Panc1 (cell line): ENCODE data around the gene IL12RB2. TPM values are rescaled to one million over a fixed set of nuclear protein-coding genes. Genes with fewer than 3 reads are reported as not detected.

ENCODE experiments used
- ATAC-seq: fragments of 200-7000 bp; cut with Tn5 transposase; 2 replicates; pipeline ENCODE4 v1.9.1; 2020; ENCODE audit warnings: mild to moderate bottlenecking, moderate library complexity
- BruUV-seq: library from RNA; stranded (reverse); fragments of 400-500 nt; replicated peaks from 2 replicates; lab custom pipeline; 2021; lab: Mats Ljungman, UMichigan
- CTCF ChIA-PET: fragments of 300-600 bp; sonication (Branson Sonifier 250); formaldehyde crosslinking; loops from one replicate; lab custom pipeline; 2022; ENCODE audit warnings: antibody characterized with exemption; lab: Charles Lee
- POLR2A ChIA-PET: fragments of 300-600 bp; sonication (Branson Sonifier 250); formaldehyde crosslinking; loops from one replicate; lab custom pipeline; 2022; ENCODE audit warnings: antibody characterized with exemption; lab: Charles Lee
- DNase-seq: peaks from one replicate; pipeline ENCODE4 v3.0.0-alpha.2; 2010; ENCODE audit warnings: low read depth, low spot score
- H3K27ac ChIP-seq: 2 replicates; pipeline ENCODE4 v1.5.1; 2011; ENCODE audit warnings: mild to moderate bottlenecking, low read length, inconsistent platforms
- H3K27me3 ChIP-seq: fragments of 200-500 bp; sonication (Bioruptor generic); 2 replicates; pipeline ENCODE4 v1.6.0; 2014; ENCODE audit warnings: low read length, inconsistent platforms; ENCODE audit not compliant: control insufficient read depth, insufficient read depth
- H3K36me3 ChIP-seq: fragments of 200-500 bp; sonication (Bioruptor generic); 2 replicates; pipeline ENCODE4 v1.5.1; 2014; ENCODE audit warnings: inconsistent platforms, mild to moderate bottlenecking, low read length, moderate library complexity; ENCODE audit not compliant: control insufficient read depth, insufficient read depth
- H3K4me1 ChIP-seq: 2 replicates; pipeline ENCODE4 v1.5.1; 2011; ENCODE audit warnings: inconsistent platforms, mild to moderate bottlenecking, low read length, moderate library complexity; ENCODE audit not compliant: control insufficient read depth, insufficient read depth
- H3K4me3 ChIP-seq, 2 experiments: 2 replicates each; pipeline ENCODE4 v1.5.1; 2011 to 2012; ENCODE audit warnings: low read depth in 2 of 2, low read length in 2 of 2, mild to moderate bottlenecking in 2 of 2, inconsistent platforms in 1 of 2, moderate library complexity in 1 of 2
- H3K9me3 ChIP-seq: fragments of 200-500 bp; sonication (Bioruptor generic); 2 replicates; pipeline ENCODE4 v1.5.1; 2014; ENCODE audit warnings: low read depth, mild to moderate bottlenecking, inconsistent platforms, low read length, moderate library complexity; ENCODE audit not compliant: control insufficient read depth, insufficient read depth
- POLR2AphosphoS5 ChIP-seq: IDR thresholded peaks from 2 replicates; pipeline ENCODE4 v1.6.1; 2012; ENCODE audit warnings: mild to moderate bottlenecking, low read depth, low read length, moderate library complexity
- SIN3A ChIP-seq: IDR thresholded peaks from 2 replicates; pipeline ENCODE4 v1.6.1; 2012; ENCODE audit warnings: low read depth, mild to moderate bottlenecking, low read length, moderate library complexity, borderline replicate concordance; ENCODE audit not compliant: insufficient read depth
- TCF7L2 ChIP-seq: IDR thresholded peaks from 2 replicates; pipeline ENCODE4 v1.6.1; 2011; ENCODE audit warnings: mild to moderate bottlenecking, low read depth, low read length, inconsistent platforms
- in situ Hi-C: cut with HindIII; loops from 2 replicates; pipeline ENCODE4 v1.10.0; 2016; ENCODE audit warnings: low sequenced_read_pairs, low pct_unique_long_range_greater_than_20kb
- intact Hi-C: fragments of 100-400 bp; cut with micrococcal nuclease; formaldehyde crosslinking; loops from one replicate; pipeline ENCODE4 v1.10.0; 2022; ENCODE audit not compliant: unreplicated experiment
- total RNA-seq: library from RNA; stranded (reverse); gene quantifications from one replicate; pipeline ENCODE4 v1.2.1, GENCODE V29; 2021; ENCODE audit not compliant: unreplicated experiment
- TF ChIP-seq, protein P1 (sequence below), 2 experiments: IDR thresholded peaks; 2 replicates each; pipeline ENCODE4 v1.6.1; 2011 to 2012; ENCODE audit warnings: low read depth in 2 of 2, control low read depth in 1 of 2, low read length in 1 of 2, mild to moderate bottlenecking in 1 of 2, moderate library complexity in 1 of 2; ENCODE audit not compliant: insufficient read depth in 1 of 2
- TF ChIP-seq, protein P2 (sequence below): fragments of 450-650 bp; IDR thresholded peaks from 2 replicates; pipeline ENCODE4 v1.5.1; 2017; ENCODE audit warnings: mild to moderate bottlenecking

IL12RB2 gene
- total RNA-seq, 1 experiment from 2014 or later, result 0.26 TPM

DNA sequence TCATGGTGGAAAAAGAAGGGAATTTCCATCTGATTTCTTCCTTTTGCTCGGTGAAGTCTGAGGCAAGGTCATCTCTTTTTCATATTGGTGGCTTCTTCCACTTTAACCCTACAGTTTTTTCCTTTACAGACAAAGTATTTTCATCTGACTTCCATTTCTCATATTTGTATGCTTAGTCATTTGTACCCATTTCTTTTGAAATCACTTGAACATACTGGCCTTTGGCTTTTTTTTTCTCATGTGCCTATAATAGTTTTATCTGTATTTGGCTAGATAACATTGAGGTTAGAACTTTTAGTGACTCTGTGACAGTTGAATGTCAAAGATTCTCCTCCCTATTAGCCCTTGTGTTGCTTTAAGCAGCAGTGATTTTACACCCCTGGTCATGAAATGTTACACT, 27.7 kb downstream of the IL12RB2 start:
- ATAC-seq (no peak), DNase-seq (no peak)
- Histone ChIP-seq H3K27me3 (no peaks in the 10 kb centered on the region), H3K9me3 (no peaks in the 10 kb centered on the region), H3K4me1 (no peaks in the 10 kb centered on the region), H3K36me3 (no peaks in the 10 kb centered on the region), H3K4me3 (no peak overlapping the region), H3K27ac (no peak overlapping the region)
- in situ Hi-C loops (no loop called here), intact Hi-C loops (no loop called here)
- BruUV-seq, result no TSS peak
- ChIA-PET CTCF (no interaction called here), POLR2A (no interaction called here)
- TF ChIP-seq TCF7L2 (no peak), POLR2AphosphoS5 (no peak), SIN3A (no peak)
- TF ChIP-seq, protein P1, sequence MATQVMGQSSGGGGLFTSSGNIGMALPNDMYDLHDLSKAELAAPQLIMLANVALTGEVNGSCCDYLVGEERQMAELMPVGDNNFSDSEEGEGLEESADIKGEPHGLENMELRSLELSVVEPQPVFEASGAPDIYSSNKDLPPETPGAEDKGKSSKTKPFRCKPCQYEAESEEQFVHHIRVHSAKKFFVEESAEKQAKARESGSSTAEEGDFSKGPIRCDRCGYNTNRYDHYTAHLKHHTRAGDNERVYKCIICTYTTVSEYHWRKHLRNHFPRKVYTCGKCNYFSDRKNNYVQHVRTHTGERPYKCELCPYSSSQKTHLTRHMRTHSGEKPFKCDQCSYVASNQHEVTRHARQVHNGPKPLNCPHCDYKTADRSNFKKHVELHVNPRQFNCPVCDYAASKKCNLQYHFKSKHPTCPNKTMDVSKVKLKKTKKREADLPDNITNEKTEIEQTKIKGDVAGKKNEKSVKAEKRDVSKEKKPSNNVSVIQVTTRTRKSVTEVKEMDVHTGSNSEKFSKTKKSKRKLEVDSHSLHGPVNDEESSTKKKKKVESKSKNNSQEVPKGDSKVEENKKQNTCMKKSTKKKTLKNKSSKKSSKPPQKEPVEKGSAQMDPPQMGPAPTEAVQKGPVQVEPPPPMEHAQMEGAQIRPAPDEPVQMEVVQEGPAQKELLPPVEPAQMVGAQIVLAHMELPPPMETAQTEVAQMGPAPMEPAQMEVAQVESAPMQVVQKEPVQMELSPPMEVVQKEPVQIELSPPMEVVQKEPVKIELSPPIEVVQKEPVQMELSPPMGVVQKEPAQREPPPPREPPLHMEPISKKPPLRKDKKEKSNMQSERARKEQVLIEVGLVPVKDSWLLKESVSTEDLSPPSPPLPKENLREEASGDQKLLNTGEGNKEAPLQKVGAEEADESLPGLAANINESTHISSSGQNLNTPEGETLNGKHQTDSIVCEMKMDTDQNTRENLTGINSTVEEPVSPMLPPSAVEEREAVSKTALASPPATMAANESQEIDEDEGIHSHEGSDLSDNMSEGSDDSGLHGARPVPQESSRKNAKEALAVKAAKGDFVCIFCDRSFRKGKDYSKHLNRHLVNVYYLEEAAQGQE (IDR thresholded peaks at IDR 0.05; ENCODE audit: insufficient read depth in 1 of 2, low read depth in 2 of 2, low read length in 1 of 2), result no peak
- TF ChIP-seq, protein P2, sequence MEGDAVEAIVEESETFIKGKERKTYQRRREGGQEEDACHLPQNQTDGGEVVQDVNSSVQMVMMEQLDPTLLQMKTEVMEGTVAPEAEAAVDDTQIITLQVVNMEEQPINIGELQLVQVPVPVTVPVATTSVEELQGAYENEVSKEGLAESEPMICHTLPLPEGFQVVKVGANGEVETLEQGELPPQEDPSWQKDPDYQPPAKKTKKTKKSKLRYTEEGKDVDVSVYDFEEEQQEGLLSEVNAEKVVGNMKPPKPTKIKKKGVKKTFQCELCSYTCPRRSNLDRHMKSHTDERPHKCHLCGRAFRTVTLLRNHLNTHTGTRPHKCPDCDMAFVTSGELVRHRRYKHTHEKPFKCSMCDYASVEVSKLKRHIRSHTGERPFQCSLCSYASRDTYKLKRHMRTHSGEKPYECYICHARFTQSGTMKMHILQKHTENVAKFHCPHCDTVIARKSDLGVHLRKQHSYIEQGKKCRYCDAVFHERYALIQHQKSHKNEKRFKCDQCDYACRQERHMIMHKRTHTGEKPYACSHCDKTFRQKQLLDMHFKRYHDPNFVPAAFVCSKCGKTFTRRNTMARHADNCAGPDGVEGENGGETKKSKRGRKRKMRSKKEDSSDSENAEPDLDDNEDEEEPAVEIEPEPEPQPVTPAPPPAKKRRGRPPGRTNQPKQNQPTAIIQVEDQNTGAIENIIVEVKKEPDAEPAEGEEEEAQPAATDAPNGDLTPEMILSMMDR, result no peak

DNA sequence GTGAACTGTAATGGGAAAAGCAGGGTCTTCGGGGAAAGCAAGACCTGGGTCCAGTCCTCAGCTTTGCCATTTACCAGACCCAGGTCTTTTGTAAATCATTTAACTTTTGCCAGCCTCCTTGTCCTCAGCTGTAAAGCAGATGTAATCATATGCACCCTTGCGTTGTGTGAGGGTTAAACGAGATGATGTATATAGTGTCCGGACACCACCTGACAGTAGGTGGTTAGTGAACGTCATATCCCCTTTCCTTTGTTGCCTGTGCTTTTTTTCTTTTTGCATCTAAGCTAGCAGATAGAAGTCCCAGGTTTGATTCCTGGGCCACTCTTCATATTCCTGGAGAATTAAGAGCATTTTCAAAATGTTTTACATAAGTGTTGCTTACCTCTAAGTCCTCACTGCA, 28.5 kb downstream of the IL12RB2 start:
- no peak overlapping the region for H3K4me3 ChIP-seq
- no peaks in the 10 kb centered on the region for H3K9me3 ChIP-seq
- ATAC-seq, result no peak
- no peaks in the 10 kb centered on the region for H3K36me3 ChIP-seq
- H3K27ac ChIP-seq, result no peak overlapping the region
- H3K4me1 ChIP-seq, result no peaks in the 10 kb centered on the region
- POLR2A ChIA-PET, result no interaction called here
- BruUV-seq, result no TSS peak
- TF ChIP-seq, protein P2, result no peak
- no peak for TF ChIP-seq TCF7L2
- TF ChIP-seq SIN3A, result no peak
- no peak for TF ChIP-seq POLR2AphosphoS5
- TF ChIP-seq, protein P1 (IDR thresholded peaks at IDR 0.05; ENCODE audit: insufficient read depth in 1 of 2, low read depth in 2 of 2, low read length in 1 of 2), result no peak
- in situ Hi-C loops (no loop called here), intact Hi-C loops (no loop called here)
- no peaks in the 10 kb centered on the region for H3K27me3 ChIP-seq
- CTCF ChIA-PET, result no interaction called here
- no peak for DNase-seq
